Esophagus muscularis mucosa (tissue), 4 donors: ENCODE data around the gene KIF5C. TPM values are rescaled to one million over a fixed set of nuclear protein-coding genes. Genes with fewer than 3 reads are reported as not detected.

ENCODE experiments used
- DNase-seq: peaks from one replicate; pipeline ENCODE4 v3.0.0-alpha.2; 2017; ENCODE audit errors: extremely low spot score
- H3K27ac ChIP-seq, 4 donors: fragments of 200-600 bp; sonication (generic); replicated peaks in 1 of 4; 1 replicate in 3 of 4; 2 replicates in 1 of 4; pipeline ENCODE4 v1.5.1; 2016 to 2019; ENCODE audit warnings: mild to moderate bottlenecking in 1 of 4
- H3K27me3 ChIP-seq, 4 donors: fragments of 200-600 bp; sonication (generic); one replicate each; pipeline versions ENCODE4 v1.5.1 to v1.6.0; 2016 to 2019
- H3K36me3 ChIP-seq, 4 donors: fragments of 200-600 bp; sonication (generic); one replicate each; pipeline ENCODE4 v1.5.1; 2016 to 2019
- H3K4me1 ChIP-seq, 4 donors: fragments of 200-600 bp; sonication (generic); one replicate each; pipeline ENCODE4 v1.5.1; 2016 to 2019
- H3K4me3 ChIP-seq, 4 donors: fragments of 200-600 bp; sonication (generic); 1 replicate in 2 of 4; 2 replicates in 2 of 4; pipeline ENCODE4 v1.5.1; 2016 to 2019; ENCODE audit warnings: mild to moderate bottlenecking in 4 of 4, moderate library complexity in 1 of 4
- H3K9me3 ChIP-seq, 4 donors: fragments of 200-600 bp; sonication (generic); 1 replicate in 3 of 4; 2 replicates in 1 of 4; pipeline ENCODE4 v1.5.1; 2016 to 2019
- EP300 ChIP-seq: sonication (generic); formaldehyde crosslinking; IDR thresholded peaks from one replicate; pipeline ENCODE4 v1.6.1; 2017; ENCODE audit warnings: antibody characterized with exemption
- POLR2A ChIP-seq: fragments of 450-650 bp; IDR thresholded peaks from one replicate; pipeline ENCODE4 v1.6.1; 2017; ENCODE audit warnings: antibody characterized with exemption, moderate library complexity, mild to moderate bottlenecking, low read depth
- POLR2AphosphoS5 ChIP-seq, 2 donors: sonication (generic); formaldehyde crosslinking; IDR thresholded peaks; one replicate each; pipeline ENCODE4 v1.6.1; 2017; ENCODE audit warnings: antibody characterized with exemption in 2 of 2
- WGBS: methylation state at CpG from one replicate; pipeline ENCODE4 v1.1.5; 2018; 5-methylcytosine and 5-hydroxymethylcytosine counted together
- intact Hi-C: fragments of 100-400 bp; cut with DNase I; formaldehyde crosslinking; loops from one replicate; pipeline ENCODE4 v1.15.1; 2023
- total RNA-seq, 4 donors: library from RNA; depleted of rRNA; stranded (reverse); fragments of >200 nt; gene quantifications; one replicate each; pipeline versions ENCODE4 v1.1.0 to v1.2.1, GENCODE V29; 2016
- TF ChIP-seq, protein P1 (sequence below), 3 experiments: fragments of 200-600 bp in 2 of 3; fragments of 450-650 bp in 1 of 3; sonication (generic) in 2 of 3; IDR thresholded peaks; one replicate each; pipeline ENCODE4 v1.5.1; 2017 to 2019; ENCODE audit warnings: antibody characterized with exemption in 3 of 3, mild to moderate bottlenecking in 2 of 3, moderate library complexity in 1 of 3

The KIF5C gene
- total RNA-seq, 4 donors from 2014 or later, result 2.9 to 4.6 (median 3.2) TPM

DNA sequence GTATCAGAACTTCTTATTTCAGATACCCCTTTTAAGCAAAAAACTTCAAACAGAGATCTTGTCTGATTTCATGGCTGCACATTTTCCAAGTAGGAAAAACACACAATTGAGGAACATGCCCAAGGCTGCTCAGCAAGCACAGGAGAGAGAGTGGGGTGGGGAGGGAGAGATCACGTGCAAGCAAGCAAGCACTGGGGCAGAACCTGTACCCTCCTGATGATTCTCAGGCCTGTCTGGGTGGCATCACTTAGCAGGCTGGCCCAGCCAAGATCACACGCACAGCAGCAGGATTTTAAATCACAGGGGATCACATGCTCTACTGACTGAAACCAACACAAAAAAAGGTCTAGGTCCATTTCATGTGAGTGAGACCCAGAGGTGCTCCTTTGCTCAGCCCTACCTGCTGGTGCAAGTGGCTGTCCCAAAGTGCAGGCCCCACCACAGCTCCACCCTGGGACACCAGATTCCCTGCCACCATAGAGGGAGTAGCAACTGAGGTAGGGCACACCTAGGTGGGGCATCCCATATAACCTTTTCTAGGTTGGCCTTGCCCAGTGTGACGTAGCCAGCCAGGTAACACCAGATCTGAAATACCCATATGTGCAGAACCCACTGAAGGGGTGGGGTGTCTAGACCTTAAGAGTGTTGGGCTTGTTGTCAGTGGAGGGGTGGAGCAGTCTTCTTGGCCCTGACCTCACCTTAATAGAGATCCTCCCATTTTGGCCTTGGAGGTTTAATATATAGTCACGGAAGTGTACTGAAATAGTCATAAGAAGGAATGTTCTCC, 161.7 kb downstream of the KIF5C start:
- H3K9me3 ChIP-seq, result no peaks in the 10 kb centered on the region
- intact Hi-C loops, result no loop called here
- H3K27ac ChIP-seq, result no peak overlapping the region
- TF ChIP-seq POLR2AphosphoS5 (IDR thresholded peaks at IDR 0.05) (no peak), EP300 (no peak), POLR2A (no peak)
- TF ChIP-seq, protein P1, sequence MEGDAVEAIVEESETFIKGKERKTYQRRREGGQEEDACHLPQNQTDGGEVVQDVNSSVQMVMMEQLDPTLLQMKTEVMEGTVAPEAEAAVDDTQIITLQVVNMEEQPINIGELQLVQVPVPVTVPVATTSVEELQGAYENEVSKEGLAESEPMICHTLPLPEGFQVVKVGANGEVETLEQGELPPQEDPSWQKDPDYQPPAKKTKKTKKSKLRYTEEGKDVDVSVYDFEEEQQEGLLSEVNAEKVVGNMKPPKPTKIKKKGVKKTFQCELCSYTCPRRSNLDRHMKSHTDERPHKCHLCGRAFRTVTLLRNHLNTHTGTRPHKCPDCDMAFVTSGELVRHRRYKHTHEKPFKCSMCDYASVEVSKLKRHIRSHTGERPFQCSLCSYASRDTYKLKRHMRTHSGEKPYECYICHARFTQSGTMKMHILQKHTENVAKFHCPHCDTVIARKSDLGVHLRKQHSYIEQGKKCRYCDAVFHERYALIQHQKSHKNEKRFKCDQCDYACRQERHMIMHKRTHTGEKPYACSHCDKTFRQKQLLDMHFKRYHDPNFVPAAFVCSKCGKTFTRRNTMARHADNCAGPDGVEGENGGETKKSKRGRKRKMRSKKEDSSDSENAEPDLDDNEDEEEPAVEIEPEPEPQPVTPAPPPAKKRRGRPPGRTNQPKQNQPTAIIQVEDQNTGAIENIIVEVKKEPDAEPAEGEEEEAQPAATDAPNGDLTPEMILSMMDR (IDR thresholded peaks at IDR 0.05), result no peak
- WGBS, result 95% methylated on average over 3 of the region's 4 CpGs
- peaks cover 0 to 12% (median 7%) of the 10 kb centered on the region in 4 donors for H3K4me1 ChIP-seq
- no peak overlapping the region for H3K4me3 ChIP-seq
- no peaks in the 10 kb centered on the region for H3K36me3 ChIP-seq
- DNase-seq, result peak; percentile 90
- H3K27me3 ChIP-seq, result peaks cover 0 to 50% (median 5%) of the 10 kb centered on the region in 4 donors

DNA sequence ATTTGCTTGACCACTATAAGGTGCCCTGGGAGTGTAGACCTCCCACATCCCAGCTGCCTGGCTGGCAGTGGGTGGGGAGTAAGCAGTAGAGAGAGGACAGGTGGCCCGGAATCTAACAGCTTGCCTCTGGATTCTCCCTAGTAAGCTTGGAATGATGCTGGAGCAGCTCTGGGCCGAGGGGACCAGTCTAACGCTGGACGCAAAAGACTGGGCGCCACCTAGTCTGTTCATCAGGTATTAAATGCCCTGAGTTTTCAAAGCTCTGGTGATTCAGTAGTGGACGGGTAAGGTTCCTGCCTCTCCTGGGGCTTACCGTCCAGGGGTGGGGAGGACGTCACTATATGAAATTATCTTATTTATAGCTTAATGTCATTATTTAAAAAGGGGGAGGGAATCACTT, 162.8 kb downstream of the KIF5C start:
- 88% methylated on average over 7 of the region's 8 CpGs for WGBS

GRCh38 chr2:149038442-149039212, 163.6 kb downstream of the KIF5C start, which contains the start of gene LYPD6B:
Gene LYPD6B (plus strand): TSS chr2:149038699. CDS start chr2:149130949, 92,250 bp downstream.
- 5% methylated on average over 27 of the region's 85 CpGs for WGBS
- Histone ChIP-seq H3K27me3 (peaks cover 0 to 50% (median 5%) of the 10 kb centered on the region in 4 donors), H3K9me3 (no peaks in the 10 kb centered on the region), H3K4me3 (peak within 1 kb of the TSS; percentile 32 to 57 (median 42)), H3K36me3 (no peaks in the 10 kb centered on the region), H3K4me1 (peaks cover 0 to 12% (median 7%) of the 10 kb centered on the region in 4 donors), H3K27ac (no peak within 1 kb of the TSS)
- intact Hi-C loops, result no loop called here
- TF ChIP-seq EP300, result no peak
- TF ChIP-seq POLR2AphosphoS5 (IDR thresholded peaks at IDR 0.05), result no peak
- no peak for TF ChIP-seq POLR2A
- TF ChIP-seq, protein P1 (IDR thresholded peaks at IDR 0.05), result no peak
- peak; percentile 86 for DNase-seq

More for the DNA sequence above, 162.8 kb downstream of the KIF5C start:
- TF ChIP-seq POLR2AphosphoS5 (IDR thresholded peaks at IDR 0.05), result no peak
- no peak for TF ChIP-seq EP300
- no peak for TF ChIP-seq POLR2A
- TF ChIP-seq, protein P1 (IDR thresholded peaks at IDR 0.05), result no peak
- H3K27ac ChIP-seq, result no peak overlapping the region
- H3K27me3 ChIP-seq, result peaks cover 0 to 50% (median 5%) of the 10 kb centered on the region in 4 donors
- H3K9me3 ChIP-seq, result no peaks in the 10 kb centered on the region
- intact Hi-C loops, result no loop called here
- peaks cover 0 to 12% (median 7%) of the 10 kb centered on the region in 4 donors for H3K4me1 ChIP-seq
- peak; percentile 86 for DNase-seq
- H3K4me3 ChIP-seq, result no peak overlapping the region
- H3K36me3 ChIP-seq, result no peaks in the 10 kb centered on the region

- H3K4me1 ChIP-seq, result peaks cover 0 to 12% (median 7%) of the 10 kb centered on the region in 4 donors
- intact Hi-C loops, result no loop called here
- H3K36me3 ChIP-seq, result no peaks in the 10 kb centered on the region
- peak; percentile 64 for DNase-seq
- no peak for TF ChIP-seq POLR2AphosphoS5 (IDR thresholded peaks at IDR 0.05)
- TF ChIP-seq, protein P1 (IDR thresholded peaks at IDR 0.05), result no peak
- no peak for TF ChIP-seq EP300
- no peak for TF ChIP-seq POLR2A
- H3K27ac ChIP-seq, result no peak overlapping the region
- 32% methylated on average over 11 of the region's 11 CpGs for WGBS
- H3K9me3 ChIP-seq, result no peaks in the 10 kb centered on the region
- peak overlapping the region in 1 of 4 donors; percentile 57 for H3K4me3 ChIP-seq
- H3K27me3 ChIP-seq, result peaks cover 0 to 50% (median 5%) of the 10 kb centered on the region in 4 donors
Measured at GRCh38 chr2:149039213-149039724, 164.2 kb downstream of the KIF5C start.
